Measurements from ENCODE around the gene PRDM16. TPM values are rescaled to one million over a fixed set of nuclear protein-coding genes. Genes with fewer than 3 reads are reported as not detected.

The PRDM16 gene
- total RNA-seq, 4 donors from 2014 or later, result 0.41 to 0.95 TPM; not detected in 2

- no peak for DNase-seq
- WGBS, 2 donors (ENCODE audit: low coverage in 1 of 2), result 65% methylated on average over 27 of the region's 35 CpGs; no CpG with 5 or more reads in 1 of the 2 donors
- intact Hi-C loops (cut with DNase I; ENCODE audit: low total_unique reads), result no loop called here
- Histone ChIP-seq H3K27me3 (peaks cover 41% of the 10 kb centered on the region), H3K9me3 (no peaks in the 10 kb centered on the region), H3K4me3 (no peak overlapping the region), H3K4me1 (no peaks in the 10 kb centered on the region), H3K36me3 (no peaks in the 10 kb centered on the region), H3K27ac (no peak overlapping the region)
- in situ Hi-C loops (cut with MboI; ENCODE audit: low pct_ligation_motif_present in 1 of 4, low pct_unique_long_range_greater_than_20kb in 1 of 4, low sequenced_read_pairs in 3 of 4), result no loop called here
- no peak for TF ChIP-seq POLR2A (IDR thresholded peaks at IDR 0.05)
- TF ChIP-seq POLR2AphosphoS5 (IDR thresholded peaks at IDR 0.05), result no peak
- no peak for TF ChIP-seq CTCF (IDR thresholded peaks at IDR 0.05)
- no peak for TF ChIP-seq EP300 (IDR thresholded peaks at IDR 0.05; ENCODE audit: low read depth)
These were observed 37.4 kb upstream of the PRDM16 start for GRCh38 chr1:3031401-3032221.

DNA sequence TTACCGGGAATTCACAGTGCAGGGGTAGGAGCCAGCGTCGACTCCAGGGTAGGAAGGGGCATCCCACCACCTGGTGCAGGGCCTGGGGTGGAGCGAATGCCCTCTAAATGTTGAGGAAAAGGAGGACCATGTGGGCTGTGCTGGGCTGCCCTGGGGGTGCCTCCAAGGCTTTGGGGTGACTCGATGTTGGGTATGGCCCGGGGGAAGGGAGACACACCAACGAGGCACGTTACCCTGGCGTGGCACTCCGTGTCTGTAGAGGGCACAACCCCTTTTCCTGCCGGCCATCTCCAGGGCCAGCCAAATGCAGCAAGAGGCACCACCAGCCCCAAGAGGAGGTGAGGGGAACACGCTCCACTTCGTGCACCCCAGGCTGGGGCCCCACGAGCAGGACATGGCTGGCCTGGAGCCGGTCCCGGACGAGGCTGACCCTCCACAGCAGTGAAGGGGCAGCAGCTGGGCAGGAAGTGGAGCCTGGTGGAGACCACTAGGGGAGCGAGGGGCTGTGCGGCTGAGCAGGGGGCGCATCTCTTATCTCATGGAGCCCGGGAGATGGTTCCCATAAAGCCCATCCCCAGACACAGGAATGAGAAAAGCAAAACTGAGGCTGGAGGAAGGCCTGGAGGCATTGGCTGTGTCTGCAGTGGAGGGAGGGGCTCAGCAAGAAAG lies 36.5 kb upstream of the PRDM16 start:
- Histone ChIP-seq H3K4me3 (no peak overlapping the region), H3K4me1 (no peaks in the 10 kb centered on the region), H3K9me3 (no peaks in the 10 kb centered on the region), H3K36me3 (no peaks in the 10 kb centered on the region), H3K27me3 (peaks cover 45% of the 10 kb centered on the region), H3K27ac (no peak overlapping the region)
- TF ChIP-seq EP300 (IDR thresholded peaks at IDR 0.05; ENCODE audit: low read depth), result no peak
- TF ChIP-seq POLR2AphosphoS5 (IDR thresholded peaks at IDR 0.05), result no peak
- no peak for TF ChIP-seq CTCF (IDR thresholded peaks at IDR 0.05)
- TF ChIP-seq POLR2A (IDR thresholded peaks at IDR 0.05), result no peak
- in situ Hi-C loops (cut with MboI; ENCODE audit: low pct_ligation_motif_present in 1 of 4, low pct_unique_long_range_greater_than_20kb in 1 of 4, low sequenced_read_pairs in 3 of 4) (no loop called here), intact Hi-C loops (cut with DNase I; ENCODE audit: low total_unique reads) (no loop called here)
- DNase-seq, result no peak
- WGBS, 2 donors (ENCODE audit: low coverage in 1 of 2), result 72% methylated on average over 18 of the region's 21 CpGs; no CpG with 5 or more reads in 1 of the 2 donors

GRCh38 chr1:3033040-3033789 lies 35.8 kb upstream of the PRDM16 start:
- intact Hi-C loops (cut with DNase I; ENCODE audit: low total_unique reads) (no loop called here), in situ Hi-C loops (cut with MboI; ENCODE audit: low pct_ligation_motif_present in 1 of 4, low pct_unique_long_range_greater_than_20kb in 1 of 4, low sequenced_read_pairs in 3 of 4) (no loop called here)
- no peak overlapping the region for H3K27ac ChIP-seq
- no peak for DNase-seq
- no peak for TF ChIP-seq EP300 (IDR thresholded peaks at IDR 0.05; ENCODE audit: low read depth)
- TF ChIP-seq POLR2AphosphoS5 (IDR thresholded peaks at IDR 0.05), result no peak
- no peak for TF ChIP-seq CTCF (IDR thresholded peaks at IDR 0.05)
- no peak for TF ChIP-seq POLR2A (IDR thresholded peaks at IDR 0.05)
- 72% methylated on average over 25 of the region's 25 CpGs; no CpG with 5 or more reads in 1 of the 2 donors for WGBS, 2 donors (ENCODE audit: low coverage in 1 of 2)
- H3K9me3 ChIP-seq, result no peaks in the 10 kb centered on the region
- H3K4me3 ChIP-seq, result no peak overlapping the region
- no peaks in the 10 kb centered on the region for H3K36me3 ChIP-seq
- peaks cover 47% of the 10 kb centered on the region for H3K27me3 ChIP-seq
- no peaks in the 10 kb centered on the region for H3K4me1 ChIP-seq

DNA sequence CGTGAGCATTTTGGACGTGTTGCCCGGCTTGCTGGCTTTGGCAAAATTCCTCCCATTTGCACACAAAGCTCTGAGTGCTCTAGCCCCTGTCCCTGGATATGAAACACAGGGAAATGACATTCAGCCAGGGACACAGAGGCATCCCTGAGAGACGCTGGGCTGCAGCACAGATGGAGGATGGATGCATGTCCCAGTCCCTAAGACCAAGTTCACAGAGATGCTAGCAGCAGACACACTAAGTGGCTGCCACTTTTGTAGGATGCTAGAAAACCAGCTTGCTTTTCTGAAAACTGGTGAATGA lies 35.3 kb upstream of the PRDM16 start:
- intact Hi-C loops (cut with DNase I; ENCODE audit: low total_unique reads), result no loop called here
- Histone ChIP-seq H3K4me3 (no peak overlapping the region), H3K4me1 (no peaks in the 10 kb centered on the region), H3K27ac (no peak overlapping the region), H3K9me3 (no peaks in the 10 kb centered on the region), H3K27me3 (peaks cover 47% of the 10 kb centered on the region), H3K36me3 (no peaks in the 10 kb centered on the region)
- WGBS, 2 donors (ENCODE audit: low coverage in 1 of 2), result 82% methylated on average over 4 of the region's 4 CpGs; no CpG with 5 or more reads in 1 of the 2 donors
- in situ Hi-C loops (cut with MboI; ENCODE audit: low pct_ligation_motif_present in 1 of 4, low pct_unique_long_range_greater_than_20kb in 1 of 4, low sequenced_read_pairs in 3 of 4), result no loop called here
- TF ChIP-seq CTCF (IDR thresholded peaks at IDR 0.05), result no peak
- TF ChIP-seq POLR2AphosphoS5 (IDR thresholded peaks at IDR 0.05), result no peak
- no peak for TF ChIP-seq EP300 (IDR thresholded peaks at IDR 0.05; ENCODE audit: low read depth)
- TF ChIP-seq POLR2A (IDR thresholded peaks at IDR 0.05), result no peak
- DNase-seq, result no peak
